ENCODE results near the gene ASRGL1.

Gene ASRGL1

DNA sequence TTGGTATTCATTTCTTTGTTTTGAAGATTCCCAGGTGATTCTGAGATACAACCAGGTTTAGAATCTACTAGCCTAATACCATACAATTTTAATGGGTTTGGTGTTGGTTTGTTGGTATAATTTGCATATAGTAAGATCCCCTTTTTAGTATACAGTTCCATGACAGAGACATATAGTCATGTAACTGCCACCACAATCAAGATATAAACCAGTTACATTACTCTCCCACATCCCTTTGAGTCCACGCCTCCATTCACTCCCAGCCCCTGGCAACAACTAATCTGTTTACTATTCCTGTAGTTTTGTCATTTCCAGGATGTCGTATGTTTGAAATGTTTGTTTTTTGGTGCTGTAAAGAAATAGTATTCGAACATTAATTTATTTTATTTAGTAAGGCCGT, 4.3 kb downstream of the ASRGL1 start:
- peak overlapping the region; percentile 77 for H3K27ac ChIP-seq
- TF ChIP-seq, protein P1, sequence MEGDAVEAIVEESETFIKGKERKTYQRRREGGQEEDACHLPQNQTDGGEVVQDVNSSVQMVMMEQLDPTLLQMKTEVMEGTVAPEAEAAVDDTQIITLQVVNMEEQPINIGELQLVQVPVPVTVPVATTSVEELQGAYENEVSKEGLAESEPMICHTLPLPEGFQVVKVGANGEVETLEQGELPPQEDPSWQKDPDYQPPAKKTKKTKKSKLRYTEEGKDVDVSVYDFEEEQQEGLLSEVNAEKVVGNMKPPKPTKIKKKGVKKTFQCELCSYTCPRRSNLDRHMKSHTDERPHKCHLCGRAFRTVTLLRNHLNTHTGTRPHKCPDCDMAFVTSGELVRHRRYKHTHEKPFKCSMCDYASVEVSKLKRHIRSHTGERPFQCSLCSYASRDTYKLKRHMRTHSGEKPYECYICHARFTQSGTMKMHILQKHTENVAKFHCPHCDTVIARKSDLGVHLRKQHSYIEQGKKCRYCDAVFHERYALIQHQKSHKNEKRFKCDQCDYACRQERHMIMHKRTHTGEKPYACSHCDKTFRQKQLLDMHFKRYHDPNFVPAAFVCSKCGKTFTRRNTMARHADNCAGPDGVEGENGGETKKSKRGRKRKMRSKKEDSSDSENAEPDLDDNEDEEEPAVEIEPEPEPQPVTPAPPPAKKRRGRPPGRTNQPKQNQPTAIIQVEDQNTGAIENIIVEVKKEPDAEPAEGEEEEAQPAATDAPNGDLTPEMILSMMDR (conservative IDR thresholded peaks at IDR 0.05): no peak
- TF ChIP-seq ZFX (IDR thresholded peaks at IDR 0.05): no peak

DNA sequence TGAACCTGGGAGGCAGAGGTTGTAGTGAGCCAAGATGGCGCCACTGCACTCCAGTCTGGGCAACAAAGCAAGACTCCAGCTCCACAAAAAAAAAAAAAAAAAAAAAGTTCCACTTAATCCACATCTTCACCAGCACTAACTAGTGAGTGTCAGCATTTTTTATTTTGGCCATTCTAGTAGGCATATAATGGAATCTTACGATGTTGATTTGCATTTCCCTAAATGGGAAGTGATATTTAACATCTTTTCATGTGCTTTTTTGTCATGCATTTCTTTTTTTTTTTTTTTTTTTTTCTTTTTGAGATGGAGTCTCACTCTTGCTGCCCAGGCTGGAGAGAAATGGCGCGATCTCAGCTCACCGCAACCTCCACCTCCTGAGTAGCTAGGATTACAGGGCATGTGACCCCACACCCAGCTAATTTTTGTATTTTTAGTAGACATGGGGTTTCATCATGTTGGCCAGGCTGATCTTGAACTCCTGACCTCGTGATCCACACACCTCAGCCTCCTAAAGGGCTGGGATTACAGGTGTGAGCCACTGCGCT, 6.5 kb downstream of the ASRGL1 start:
- H3K27ac ChIP-seq: peak overlapping the region; percentile 87

DNA sequence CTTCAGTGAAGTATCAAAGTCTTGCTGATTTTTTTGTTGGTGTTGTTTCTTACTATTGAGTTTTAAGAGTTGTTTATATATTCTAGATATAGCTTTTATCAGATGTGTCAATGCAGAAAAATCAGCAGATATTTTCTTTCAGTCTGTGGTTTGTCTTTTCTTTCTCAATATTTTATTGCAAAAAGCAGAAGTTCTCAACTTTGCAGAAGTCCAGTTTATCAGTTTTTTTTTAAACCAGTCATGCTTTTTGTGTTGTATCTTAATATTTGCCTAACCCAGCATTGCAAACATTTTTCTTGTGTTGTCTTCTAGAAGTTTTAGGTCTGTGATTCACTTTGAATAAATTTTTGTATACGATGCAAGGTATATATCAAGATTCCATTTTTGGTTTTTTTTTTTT, 7.0 kb downstream of the ASRGL1 start:
- H3K27ac ChIP-seq: no peak overlapping the region; the same call in 1 of the 2 replicates
- TF ChIP-seq, protein P1 (conservative IDR thresholded peaks at IDR 0.05): no peak
- TF ChIP-seq ZFX (IDR thresholded peaks at IDR 0.05): no peak

DNA sequence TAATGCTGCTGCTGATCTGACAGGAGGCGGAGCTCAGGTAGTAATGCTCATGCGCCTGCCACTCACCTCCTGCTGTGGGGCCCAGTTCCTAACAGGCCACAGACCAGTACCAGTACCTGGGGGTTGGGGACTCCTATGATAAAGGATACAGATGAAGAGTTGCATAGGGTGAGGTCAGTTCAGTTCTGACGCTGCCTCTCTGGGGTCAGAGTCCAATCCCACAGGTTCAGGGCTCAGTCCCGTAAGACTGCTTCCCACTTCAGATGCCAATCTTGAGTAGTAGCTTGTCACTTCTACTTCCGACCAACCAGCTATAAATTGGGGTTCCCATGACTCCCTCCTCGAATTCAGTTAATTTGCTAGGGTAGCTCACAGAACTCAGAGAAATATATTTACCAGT, 8.6 kb downstream of the ASRGL1 start:
- no peak overlapping the region for H3K27ac ChIP-seq
- TF ChIP-seq, protein P1 (conservative IDR thresholded peaks at IDR 0.05): no peak
- no peak for TF ChIP-seq ZFX (IDR thresholded peaks at IDR 0.05)

DNA sequence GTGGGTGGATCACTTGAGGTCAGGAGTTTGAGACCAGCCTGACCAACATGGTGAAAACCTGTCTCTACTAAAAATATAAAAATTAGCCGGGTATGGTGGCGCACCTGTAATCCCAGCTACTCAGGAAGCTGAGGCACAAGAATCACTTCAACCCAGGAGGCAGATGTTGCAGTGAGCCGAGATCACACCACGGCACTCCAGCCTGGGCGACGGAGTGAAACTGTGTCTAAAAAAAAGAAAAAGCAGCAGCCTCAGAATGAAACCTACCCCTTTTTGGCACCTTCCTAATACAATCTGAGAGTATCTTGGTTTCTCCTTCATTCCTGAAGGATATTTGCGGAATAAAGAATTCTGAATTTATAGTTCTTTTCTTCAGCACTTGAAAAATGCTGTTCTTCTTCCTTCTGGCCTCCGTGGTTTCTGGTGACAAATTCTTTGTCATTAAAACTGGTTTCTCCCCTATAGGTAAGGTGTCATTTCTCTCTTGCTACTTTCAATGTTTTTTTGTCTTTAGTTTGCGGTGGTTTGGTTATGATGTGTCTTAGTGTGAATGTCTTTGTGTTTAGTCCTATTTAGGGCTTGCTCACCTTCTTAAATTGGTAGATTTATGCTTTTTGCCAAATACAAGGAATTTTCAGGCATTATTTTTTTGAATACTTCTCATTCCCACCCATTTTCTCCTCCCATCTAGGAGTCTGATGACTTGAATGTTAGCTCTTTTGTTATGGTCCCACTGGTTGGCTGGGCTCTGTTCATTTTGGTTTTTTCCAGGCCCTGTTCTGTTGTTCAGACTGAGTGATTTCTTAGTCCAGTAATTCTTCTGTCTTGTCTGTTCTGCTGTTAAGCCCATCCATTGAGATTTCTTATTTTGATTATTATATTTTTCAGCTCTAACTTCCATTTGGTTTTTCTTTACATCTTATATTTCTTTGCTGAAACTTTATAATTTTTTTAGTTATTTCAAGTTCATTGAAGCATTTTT, 15.4 kb downstream of the ASRGL1 start:
- TF ChIP-seq, protein P1 (conservative IDR thresholded peaks at IDR 0.05): no peak
- TF ChIP-seq ZFX (IDR thresholded peaks at IDR 0.05): no peak
- H3K27ac ChIP-seq: peak overlapping the region; percentile 40

DNA sequence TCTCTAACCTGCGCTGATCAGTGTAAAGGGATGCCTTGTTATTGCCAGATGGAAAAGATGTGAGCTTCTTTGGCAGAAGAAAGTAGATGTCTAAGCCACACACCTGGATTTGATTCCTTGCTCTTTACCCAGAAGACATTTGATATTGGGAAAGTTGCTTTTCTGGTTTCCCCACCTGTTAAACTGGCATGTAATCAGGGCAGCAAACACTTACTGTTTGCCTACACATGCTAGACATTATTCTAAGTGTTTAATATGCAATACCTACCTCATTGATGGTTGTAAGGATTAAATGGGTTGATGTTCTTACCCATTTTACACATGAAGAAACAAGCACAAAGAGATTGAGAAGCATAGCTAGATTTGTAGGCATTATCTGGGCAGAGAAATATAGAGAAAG, 16.6 kb downstream of the ASRGL1 start:
- TF ChIP-seq, protein P1 (conservative IDR thresholded peaks at IDR 0.05): no peak
- H3K27ac ChIP-seq: no peak overlapping the region

DNA sequence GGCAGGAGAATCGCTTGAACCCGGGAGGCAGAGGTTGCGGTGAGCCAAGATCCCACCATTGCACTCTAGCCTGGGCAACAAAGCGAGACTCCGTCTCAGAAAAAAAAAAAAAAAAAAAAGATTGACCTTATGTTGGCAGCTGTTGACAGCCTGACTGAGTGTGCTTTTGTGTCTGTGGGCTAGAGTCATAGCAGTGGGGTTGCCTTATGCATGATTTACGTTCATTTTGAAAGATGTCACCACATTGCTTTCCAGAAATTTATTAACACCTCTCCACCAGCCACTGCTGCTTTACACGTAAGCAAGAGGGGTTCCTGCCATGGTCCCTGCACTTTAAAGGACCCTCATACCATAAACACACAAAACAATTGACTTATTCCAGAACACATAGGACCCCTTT, 21.0 kb downstream of the ASRGL1 start:
- TF ChIP-seq, protein P1 (conservative IDR thresholded peaks at IDR 0.05): no peak
- TF ChIP-seq ZFX (IDR thresholded peaks at IDR 0.05): no peak

More for the DNA sequence above, 21.0 kb downstream of the ASRGL1 start:
- H3K27ac ChIP-seq: no peak overlapping the region

All from C4-2B (cell line).